Epithelial cell of proximal tubule (primary cell): ENCODE results near the gene RNF150. TPM values are rescaled to one million over a fixed set of nuclear protein-coding genes. Genes with fewer than 3 reads are reported as not detected.
A peak's percentile ranks its signal among the peaks of the same experiment; 100 is the strongest.

Experiments
- DNase-seq: peaks from one replicate; pipeline ENCODE4 v3.0.0-alpha.2; 2011; ENCODE audit warnings: low read depth
- H3K4me3 ChIP-seq: 2 replicates; pipeline ENCODE4 v1.5.1; 2011; ENCODE audit warnings: low read depth, mild to moderate bottlenecking, low read length
- total RNA-seq: library from RNA; depleted of rRNA; stranded (reverse); fragments of >200 nt; gene quantifications from 2 replicates; pipeline ENCODE4 v1.2.3, GENCODE V29; 2015
- TF ChIP-seq, protein P1 (sequence below): conservative IDR thresholded peaks from 2 replicates; pipeline ENCODE4 v1.5.1; 2012; ENCODE audit warnings: low read depth, mild to moderate bottlenecking, low read length

The RNF150 gene
- total RNA-seq, 1 donor from 2014 or later = 0.69 TPM

DNA sequence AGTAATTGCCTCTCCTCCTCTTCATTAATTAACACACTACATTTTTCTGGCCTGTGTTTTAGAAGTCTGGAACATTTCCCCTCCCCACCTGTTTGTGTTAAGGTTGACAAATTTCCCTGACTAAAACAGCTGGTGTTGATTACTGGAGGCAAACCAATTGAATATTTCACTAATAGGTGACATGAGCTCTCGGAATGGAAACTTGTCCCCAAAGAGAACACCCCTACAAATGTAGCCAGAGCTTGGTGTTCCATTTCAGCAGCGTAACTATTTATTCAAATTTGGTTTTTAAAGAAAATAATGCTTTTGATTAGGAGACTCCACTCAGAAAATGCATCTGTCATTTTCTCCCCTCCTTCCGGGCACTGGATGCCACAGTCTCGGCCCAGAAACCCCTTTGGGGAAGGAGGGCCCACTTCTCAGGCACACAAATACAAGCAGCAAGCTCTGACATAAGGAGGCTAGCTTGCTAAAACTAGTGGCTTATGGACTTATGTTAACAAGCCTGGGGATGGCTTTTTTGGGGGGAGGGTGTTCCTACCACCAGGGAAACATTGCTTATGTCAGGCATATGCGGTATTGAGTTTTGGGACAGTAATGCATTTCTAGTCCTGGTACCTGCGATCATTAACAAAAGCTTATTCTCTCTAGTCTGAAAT lies 2.2 kb downstream of the RNF150 start:
- peak overlapping the region; percentile 68 for H3K4me3 ChIP-seq
- TF ChIP-seq, protein P1, sequence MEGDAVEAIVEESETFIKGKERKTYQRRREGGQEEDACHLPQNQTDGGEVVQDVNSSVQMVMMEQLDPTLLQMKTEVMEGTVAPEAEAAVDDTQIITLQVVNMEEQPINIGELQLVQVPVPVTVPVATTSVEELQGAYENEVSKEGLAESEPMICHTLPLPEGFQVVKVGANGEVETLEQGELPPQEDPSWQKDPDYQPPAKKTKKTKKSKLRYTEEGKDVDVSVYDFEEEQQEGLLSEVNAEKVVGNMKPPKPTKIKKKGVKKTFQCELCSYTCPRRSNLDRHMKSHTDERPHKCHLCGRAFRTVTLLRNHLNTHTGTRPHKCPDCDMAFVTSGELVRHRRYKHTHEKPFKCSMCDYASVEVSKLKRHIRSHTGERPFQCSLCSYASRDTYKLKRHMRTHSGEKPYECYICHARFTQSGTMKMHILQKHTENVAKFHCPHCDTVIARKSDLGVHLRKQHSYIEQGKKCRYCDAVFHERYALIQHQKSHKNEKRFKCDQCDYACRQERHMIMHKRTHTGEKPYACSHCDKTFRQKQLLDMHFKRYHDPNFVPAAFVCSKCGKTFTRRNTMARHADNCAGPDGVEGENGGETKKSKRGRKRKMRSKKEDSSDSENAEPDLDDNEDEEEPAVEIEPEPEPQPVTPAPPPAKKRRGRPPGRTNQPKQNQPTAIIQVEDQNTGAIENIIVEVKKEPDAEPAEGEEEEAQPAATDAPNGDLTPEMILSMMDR = no peak
- DNase-seq = no peak

DNA sequence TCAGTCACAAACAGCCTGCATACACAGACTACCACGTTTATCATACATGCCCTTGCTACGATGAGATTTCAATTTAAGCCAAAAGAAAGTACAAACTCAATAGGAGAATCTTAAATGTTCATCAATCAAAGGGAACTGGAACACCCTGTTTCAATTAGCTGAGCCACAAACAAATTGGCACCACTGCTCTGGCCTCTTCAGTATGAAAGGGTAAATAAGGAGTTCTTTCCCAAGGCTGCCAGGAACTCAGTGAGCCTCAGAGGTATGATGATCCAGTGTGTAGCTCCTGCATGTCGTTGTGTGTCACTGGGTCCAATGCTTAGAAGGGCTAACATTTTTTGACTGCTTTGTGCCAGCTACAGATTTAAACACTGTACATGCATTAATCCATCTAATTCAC lies 5.4 kb downstream of the RNF150 start:
- TF ChIP-seq, protein P1 = no peak
- no peak for DNase-seq
- no peak overlapping the region for H3K4me3 ChIP-seq

DNA sequence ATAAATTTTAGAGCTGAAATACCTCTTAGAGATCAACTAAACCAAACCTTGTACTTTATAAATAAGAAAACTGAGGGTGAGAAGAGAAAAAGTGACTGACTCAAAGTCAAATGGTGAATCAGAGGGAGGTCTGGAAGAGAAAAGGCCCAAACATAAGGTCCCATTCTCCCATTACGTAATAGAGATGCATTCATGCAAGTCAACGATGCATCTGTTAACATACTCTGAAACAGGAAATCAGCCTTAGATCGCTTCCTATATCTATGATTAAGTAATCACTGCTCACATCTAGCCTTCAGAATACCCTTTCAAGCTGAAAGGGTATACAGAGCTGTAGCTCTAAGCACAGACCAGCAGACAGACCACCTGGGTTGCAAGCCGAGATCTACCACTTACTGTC lies 6.5 kb downstream of the RNF150 start:
- DNase-seq = no peak
- TF ChIP-seq, protein P1 = no peak
- H3K4me3 ChIP-seq = no peak overlapping the region

DNA sequence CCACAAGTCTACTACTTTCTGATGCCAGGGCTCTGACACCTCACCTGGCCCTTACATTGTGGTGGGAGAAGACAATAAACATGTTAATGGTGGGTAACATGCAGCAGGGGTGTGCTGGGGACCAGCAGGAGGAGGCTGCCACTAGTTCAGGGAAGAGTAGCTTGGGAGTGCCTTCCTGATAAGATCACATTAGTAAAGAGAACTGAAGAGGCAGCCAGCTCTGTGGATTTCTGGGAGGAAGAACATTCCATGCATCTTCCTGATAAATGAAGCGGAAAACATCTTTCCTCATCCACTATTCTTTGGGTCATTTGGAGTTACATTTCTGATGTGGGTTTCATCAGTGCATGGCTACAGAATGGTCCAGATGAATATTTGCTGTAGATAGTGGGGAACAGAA lies 9.0 kb downstream of the RNF150 start:
- H3K4me3 ChIP-seq = no peak overlapping the region
- TF ChIP-seq, protein P1 = no peak
- DNase-seq = no peak

DNA sequence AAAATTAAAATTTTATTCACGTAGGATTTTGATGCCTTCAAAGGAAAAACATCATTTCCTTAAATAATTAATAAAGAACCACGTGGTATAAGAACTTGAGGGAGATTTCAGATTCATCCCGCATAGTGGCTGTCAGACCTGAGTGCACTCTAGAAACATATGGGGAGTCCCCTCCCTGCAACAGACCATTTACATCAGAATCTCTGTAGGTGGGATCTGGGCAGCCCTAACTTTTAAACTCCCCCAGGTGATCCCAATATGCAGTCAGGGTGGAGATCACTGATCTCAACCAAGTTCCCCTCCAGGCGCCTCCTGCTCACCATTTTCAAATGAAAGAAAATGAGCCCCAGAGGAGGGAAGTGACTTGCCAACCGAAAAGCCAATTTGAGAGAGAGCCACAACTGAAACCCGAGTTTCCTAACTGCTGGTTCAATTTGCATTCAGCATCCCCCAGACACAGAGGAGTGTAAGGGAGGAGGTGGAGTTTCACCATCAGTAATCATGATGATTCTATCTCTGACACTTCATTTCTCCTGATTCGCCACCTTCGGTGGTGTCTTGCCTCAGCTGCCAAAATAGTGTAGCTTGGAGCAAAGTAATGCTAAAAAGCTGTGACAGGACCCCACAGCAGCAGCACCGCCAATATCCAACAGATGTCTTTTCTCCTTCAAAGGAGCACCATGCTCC lies 11.4 kb downstream of the RNF150 start:
- H3K4me3 ChIP-seq = no peak overlapping the region
- TF ChIP-seq, protein P1 = no peak
- no peak for DNase-seq

DNA sequence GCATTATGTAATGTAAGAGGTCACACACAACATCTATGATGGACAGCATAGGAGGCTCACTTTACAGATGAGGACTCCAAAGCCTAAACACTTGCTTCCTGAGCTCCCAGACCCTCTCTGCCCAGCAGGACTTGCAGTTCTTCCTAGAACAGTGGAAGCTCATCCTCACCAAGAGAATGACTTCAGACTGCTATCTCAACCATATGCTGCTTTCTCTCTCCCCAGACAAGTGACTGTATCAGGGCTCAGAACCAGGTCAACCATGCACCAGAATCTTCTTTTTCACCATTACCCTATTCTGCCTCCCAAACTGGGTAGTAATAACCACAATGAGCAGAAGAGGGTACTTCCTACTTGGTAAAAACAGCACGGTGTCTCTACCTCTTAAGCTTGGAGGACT lies 12.2 kb downstream of the RNF150 start:
- H3K4me3 ChIP-seq = no peak overlapping the region
- no peak for DNase-seq
- TF ChIP-seq, protein P1 = no peak
